IPS-11a (cell line): Measurements from ENCODE around the gene TRPC4AP.

Source experiments
- H3K4me3 ChIP-seq: one replicate; pipeline ENCODE4 v1.5.1; 2013; ENCODE audit warnings: low read depth, low read length, control low read depth

TRPC4AP gene

DNA sequence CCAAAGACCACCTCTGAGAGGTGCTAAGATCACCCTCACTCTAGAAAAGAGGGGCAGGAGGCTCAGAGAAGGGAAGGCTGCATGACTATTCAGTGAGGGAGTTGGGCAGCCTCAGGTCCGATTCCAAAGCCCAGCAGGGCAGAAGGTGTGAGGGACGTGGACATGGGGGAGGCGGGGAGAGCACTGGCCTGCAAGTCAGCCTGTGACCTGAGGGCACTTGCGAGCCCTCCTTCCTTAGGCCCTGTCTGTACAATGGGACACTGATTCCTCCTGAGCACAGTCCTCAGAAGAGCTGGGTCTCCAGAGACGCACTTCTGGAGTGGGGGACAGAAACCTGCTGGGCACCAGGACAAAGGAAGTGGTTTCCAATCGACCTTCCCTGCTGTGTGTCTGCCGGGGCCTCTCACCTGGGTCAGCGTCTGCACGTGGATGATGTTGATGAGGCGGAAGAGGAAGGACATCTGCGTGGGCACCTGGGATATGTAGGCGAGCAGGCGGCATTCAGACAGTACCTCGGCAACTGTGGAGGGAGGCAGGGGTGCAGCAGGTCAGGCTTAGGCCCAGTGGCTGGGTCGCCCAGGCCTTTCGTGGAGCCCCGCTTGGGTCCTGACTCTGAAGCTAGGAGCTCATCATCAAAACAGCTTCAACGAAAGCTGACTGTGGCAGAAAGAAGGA is 88.4 kb downstream of the TRPC4AP start:
- no peak overlapping the region for H3K4me3 ChIP-seq

DNA sequence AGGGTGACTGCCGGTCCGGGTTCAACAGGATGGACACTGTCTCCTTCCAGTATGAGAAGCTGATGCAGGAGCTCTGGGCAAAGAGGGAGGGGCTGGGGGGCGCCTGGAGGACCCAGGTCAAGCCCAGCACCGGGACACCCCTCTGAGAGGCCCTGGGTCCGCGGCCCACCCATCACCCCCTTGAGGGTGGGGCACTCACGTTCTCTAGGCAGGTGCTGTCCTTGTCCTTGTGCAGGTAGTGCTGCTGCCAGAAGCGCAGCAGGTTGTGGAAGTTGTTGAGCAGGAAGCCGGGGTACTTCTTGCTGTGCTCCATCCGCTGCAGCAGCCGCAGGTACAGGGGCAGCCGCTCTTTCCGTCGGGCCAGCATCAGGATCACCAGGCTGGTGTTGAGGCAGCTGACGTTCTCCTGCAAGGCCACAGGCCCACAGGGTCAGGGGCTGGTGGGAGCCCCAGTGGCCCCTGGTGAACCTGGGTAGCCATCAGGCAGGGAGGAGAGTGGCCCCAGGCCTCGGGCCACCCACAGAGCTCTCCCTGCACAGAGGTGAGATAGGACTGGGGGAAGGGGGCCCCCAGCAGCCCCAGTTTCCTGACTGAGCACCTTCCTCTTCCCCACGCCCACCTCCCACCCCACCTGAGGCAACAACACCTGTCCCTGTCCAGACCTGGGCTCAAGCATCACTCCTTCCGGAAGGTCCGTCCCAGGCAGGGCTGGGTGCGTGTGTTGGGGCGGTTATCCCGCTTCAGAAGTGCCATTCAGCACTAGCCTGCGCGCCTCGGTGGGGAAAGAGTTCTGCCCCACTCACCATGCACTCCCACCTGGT is 89.2 kb downstream of the TRPC4AP start:
- H3K4me3 ChIP-seq = no peak overlapping the region

DNA sequence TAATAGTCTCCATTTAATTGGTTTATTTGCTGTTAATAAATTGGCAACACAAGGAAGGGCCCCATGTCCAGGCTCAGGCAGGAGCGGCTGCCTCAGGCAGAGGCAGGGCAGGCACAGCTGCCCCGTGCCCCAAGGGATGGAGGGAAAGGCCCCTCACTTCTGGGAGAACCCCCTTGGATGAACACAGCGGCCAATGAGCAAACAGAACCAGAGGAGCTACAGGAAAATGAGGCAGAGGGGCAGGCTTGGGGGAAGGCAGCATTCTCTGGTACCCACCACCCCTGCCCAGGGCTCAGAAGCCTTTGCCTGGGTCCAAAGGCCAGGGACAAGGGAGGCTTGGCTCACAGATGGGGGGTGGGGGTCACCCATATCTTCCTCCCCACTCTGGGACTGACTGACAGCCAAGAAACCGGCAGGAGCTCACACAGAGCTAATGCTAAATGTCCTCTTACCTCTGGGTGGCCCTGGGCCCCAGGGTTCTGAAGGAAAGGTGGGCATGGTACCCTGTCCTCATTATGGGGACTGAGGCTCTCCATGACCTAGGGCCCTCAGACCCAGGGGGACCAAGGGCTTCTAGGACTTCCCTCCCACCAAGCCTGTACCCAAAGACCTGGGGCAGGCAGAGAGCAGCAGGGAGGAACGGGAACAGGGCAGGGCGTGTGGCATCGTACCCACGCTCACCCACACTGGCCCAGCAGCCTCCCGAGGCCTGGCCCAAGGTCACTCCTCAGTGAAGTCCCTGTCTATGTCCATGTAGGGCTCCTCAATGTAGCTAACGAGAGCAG is 90.0 kb downstream of the TRPC4AP start:
- H3K4me3 ChIP-seq = no peak overlapping the region

DNA sequence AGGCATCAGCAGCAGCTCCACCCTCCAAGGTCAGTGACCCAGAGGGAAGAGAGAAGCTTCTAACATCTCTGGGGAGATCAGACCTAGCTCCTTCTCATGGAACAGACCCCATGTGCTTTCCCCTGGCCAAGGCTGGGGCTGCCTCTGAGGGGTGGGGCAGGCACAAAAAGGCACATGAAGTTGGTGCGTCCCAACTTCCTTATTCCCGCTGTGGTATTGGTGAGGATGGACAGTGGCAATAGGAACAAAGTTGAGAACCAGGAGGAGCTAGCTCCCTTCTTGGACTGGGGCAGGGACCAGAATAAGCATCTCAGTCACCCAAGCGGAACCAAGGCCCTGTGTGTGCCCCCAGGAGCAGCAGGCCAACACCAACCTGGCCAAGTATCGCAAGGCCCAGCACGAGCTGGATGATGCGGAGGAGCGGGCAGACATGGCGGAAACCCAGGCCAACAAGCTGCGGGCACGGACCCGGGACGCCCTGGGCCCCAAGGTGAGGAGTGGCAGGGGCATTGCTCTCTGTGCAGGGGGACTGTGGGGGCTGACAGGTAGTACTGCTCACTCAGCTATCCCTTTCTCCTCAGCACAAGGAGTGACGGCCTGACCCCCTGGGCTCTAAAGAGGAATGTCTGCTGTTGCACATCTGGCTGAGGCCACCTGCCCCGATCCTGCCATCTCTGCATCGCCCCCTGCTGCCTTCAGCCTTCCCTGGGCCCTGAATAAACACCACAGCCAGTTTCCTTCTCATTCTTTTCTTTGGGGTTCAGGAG is 90.8 kb downstream of the TRPC4AP start:
- no peak overlapping the region for H3K4me3 ChIP-seq

DNA sequence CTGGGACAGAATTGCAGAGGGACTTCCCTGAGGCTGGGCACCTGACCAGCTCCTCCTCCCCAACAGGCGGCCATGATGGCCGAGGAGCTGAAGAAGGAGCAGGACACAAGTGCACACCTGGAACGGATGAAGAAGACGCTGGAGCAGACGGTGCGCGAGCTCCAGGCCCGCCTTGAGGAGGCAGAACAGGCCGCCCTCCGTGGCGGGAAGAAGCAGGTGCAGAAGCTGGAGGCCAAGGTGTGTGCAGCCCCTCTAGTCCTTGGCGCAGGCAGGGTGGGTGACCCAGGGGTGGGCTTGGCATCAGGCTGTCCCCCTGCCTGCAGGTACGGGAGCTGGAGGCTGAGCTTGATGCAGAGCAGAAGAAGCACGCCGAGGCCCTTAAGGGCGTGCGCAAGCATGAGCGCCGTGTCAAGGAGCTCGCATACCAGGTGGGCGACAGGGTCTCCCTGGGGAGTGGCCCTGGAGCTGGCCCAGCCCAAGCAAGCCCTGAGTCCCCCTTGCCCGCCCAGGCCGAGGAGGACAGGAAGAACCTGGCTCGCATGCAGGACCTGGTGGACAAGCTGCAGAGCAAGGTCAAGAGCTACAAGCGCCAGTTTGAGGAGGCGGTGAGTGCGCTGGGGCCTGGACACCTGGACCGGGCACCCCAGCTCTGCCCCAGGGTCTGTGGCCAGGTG is 91.5 kb downstream of the TRPC4AP start:
- H3K4me3 ChIP-seq = no peak overlapping the region

DNA sequence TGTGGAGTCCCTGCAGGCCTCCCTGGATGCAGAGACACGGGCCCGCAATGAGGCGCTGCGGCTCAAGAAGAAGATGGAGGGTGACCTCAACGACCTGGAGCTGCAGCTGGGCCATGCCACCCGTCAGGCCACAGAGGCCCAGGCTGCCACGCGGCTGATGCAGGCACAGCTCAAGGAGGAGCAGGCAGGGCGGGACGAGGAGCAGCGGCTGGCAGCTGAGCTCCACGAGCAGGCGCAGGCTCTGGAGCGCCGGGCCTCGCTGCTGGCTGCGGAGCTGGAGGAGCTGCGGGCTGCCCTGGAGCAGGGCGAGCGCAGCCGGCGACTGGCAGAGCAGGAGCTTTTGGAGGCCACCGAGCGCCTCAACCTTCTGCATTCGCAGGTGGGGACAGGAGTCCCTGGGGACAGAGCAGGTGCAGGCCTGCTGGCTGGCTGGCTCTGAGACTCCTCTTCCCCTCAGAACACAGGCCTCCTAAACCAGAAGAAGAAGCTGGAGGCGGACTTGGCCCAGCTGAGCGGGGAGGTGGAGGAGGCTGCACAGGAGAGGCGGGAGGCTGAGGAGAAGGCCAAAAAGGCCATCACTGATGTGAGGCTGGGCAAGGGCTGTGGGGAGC is 92.2 kb downstream of the TRPC4AP start:
- H3K4me3 ChIP-seq = no peak overlapping the region

DNA sequence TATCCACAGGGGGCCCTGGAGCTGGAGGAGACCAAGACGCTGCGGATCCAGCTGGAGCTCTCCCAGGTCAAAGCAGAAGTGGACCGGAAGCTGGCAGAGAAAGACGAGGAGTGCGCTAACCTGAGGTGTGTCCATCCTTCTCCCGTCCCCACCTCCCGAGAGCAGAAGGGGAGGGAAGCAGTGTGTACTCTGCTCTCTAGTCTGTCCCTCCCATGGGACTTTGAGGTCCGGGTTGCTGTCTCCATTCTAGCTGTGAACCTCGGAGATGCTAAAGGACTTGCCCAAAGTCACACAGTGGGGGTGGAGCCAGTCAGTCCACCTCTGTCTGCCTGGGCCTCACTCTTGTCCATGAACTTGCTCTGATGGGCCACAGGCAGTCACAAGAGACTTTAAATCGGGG is 92.8 kb downstream of the TRPC4AP start:
- H3K4me3 ChIP-seq = no peak overlapping the region

DNA sequence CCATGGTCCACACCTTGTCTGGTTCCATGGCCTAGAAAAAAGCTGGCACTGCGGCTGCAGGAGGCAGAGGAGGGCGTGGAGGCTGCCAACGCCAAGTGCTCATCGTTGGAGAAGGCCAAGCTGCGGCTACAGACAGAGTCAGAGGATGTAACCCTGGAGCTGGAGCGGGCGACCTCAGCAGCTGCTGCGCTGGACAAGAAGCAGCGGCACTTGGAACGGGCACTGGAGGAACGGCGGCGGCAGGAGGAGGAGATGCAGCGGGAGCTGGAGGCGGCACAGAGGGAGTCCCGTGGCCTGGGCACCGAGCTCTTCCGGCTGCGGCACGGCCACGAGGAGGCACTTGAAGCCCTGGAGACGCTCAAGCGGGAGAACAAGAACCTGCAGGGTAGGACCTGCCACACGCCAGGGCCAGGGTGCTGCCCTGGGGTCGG is 93.6 kb downstream of the TRPC4AP start:
- H3K4me3 ChIP-seq = no peak overlapping the region

DNA sequence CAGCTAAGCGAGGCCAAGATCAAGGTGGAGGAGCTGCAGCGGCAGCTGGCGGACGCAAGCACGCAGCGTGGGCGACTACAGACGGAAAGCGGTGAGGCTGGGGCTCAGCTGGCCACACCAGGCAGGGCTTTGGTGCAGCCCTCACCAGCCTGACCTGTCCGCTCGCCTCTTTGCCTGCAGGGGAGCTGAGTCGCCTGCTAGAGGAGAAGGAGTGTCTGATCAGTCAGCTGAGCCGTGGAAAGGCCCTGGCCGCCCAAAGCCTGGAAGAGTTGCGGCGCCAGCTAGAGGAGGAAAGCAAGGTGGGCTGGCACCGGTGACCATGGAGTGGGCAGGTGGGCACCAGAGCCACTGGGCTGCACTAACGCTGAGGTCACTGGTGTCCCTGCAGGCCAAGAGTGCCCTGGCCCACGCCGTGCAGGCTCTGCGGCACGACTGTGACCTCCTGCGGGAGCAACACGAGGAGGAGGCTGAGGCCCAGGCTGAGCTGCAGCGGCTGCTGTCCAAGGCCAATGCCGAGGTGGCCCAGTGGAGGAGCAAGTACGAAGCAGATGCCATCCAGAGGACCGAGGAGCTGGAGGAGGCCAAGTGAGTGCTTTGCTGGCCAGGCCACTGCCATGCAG is 94.2 kb downstream of the TRPC4AP start:
- no peak overlapping the region for H3K4me3 ChIP-seq

DNA sequence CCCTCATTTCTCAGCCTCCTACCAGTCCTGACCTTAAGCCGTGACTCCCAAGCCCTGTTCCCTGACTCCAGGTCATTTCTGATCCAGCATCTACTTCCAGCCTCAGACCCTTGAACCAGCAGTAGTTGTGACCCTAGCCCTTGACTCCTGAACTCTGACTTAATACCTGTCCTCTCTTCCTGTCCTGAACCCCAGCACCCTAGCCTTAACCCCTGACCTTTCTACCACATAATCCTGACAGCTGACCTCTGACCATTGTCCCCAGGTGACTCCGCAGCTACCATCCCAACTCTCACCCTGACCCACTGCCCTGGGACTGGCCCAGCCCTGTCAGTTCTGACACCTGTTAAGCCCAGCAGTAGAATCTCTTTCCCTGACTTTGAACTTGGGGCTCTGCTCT is 94.8 kb downstream of the TRPC4AP start:
- no peak overlapping the region for H3K4me3 ChIP-seq

DNA sequence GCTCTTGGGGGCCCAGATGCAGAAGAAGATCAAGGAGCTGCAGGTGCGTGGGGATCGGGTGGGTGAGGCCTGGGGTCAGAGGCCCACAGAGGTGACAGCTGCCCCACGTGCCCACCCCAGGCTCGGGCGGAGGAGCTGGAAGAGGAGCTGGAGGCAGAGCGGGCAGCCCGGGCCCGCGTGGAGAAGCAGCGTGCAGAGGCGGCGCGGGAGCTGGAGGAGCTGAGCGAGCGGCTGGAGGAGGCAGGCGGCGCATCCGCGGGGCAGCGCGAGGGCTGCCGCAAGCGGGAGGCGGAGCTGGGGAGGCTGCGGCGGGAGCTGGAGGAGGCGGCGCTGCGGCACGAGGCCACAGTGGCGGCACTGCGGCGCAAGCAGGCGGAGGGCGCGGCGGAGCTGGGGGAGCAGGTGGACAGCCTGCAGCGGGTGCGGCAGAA is 95.5 kb downstream of the TRPC4AP start:
- H3K4me3 ChIP-seq = no peak overlapping the region

DNA sequence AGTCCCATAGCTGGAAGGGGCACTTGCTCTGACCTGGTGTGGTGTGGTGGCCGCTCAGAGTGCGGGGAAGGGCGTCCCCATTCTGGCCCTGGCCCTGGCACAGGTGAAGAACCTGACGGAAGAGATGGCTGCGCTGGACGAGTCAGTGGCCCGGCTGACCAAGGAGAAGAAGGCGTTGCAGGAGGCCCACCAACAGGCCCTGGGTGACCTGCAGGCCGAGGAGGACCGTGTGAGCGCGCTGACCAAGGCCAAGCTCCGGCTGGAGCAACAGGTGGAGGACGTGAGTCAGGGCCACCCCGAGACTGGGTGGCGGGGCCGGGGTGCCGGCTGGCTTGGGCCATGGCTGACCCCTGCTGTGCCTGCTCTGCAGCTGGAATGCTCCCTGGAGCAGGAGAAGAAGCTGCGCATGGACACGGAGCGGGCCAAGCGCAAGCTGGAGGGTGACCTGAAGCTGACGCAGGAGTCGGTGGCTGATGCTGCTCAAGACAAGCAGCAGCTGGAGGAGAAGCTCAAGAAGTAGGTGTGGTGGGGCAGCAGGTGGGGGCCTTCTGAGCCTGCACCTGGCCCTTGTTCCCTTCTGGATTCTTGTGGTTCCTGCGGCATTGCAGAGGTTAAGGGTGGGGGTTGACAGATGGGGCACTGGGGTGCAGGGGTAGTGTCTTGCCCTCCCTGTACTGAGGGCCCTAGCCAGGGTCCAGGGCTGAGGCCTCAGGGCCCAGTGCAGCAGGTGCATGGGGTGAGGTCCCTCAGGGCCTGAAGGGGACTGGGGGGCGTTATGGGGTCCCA is 96.2 kb downstream of the TRPC4AP start:
- H3K4me3 ChIP-seq = no peak overlapping the region

DNA sequence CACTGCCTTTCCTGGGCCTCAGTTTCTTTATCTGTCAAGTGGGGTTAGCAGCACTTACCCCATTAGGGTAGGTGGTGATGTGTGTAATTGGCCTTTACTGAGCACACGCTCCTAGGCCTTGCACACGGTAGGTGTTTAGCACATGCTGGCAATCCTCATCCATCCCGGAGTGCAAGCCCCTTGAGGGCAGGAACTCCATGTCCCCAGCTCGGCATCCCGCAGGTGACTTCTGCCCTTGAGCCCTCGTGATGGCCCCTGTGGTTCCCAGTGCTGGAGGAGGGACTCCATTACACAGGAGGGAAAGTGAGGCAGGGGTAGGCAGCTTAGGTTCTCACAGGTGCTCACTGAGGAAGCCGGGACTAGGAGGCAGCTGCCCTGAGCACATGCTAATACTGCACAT is 96.9 kb downstream of the TRPC4AP start:
- H3K4me3 ChIP-seq = no peak overlapping the region

DNA sequence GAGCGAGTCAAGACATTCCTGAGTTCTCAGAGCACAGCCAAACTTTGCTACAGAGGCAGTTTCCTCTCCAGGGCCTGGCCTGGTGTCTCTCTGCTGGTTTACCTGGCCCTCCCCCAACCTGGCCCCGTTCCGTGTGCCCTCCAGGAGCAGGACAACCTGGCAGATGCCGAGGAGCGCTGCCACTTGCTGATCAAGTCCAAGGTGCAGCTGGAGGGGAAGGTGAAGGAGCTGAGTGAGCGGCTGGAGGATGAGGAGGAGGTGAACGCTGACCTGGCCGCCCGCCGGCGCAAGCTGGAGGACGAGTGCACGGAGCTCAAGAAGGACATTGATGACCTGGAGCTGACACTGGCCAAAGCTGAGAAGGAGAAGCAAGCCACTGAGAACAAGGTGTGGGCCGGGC is 97.4 kb downstream of the TRPC4AP start:
- H3K4me3 ChIP-seq = no peak overlapping the region

DNA sequence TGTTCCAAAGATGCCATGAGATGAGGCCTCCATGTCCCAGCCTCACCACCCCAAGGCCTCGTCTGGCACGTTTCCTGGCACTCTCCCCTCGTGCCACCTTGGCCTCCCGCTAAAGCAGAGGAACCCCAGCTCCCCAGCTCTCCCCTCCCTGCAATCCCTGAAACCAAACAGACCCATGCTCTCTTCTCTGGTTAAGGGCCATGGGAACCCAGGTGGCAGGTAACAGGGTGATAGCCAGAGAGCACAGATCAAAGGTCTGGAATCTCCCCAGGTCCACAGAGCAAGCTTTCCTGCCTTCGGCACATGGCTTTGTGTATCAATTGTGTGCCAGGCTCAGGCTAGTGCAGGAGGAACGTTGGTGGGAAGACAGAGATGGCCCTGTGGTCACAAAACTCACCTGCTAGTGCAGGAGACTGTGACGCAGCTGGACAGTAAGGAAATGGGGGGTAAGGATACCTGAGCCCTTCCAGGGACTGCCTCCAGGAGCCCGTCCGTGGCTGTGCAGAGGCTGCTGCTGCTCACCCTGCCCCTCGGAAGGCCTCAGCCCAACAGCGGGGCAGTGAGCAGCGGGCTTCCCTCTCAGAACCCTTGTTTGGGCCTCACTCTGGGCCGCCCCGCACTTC is 98.0 kb downstream of the TRPC4AP start:
- H3K4me3 ChIP-seq = no peak overlapping the region

DNA sequence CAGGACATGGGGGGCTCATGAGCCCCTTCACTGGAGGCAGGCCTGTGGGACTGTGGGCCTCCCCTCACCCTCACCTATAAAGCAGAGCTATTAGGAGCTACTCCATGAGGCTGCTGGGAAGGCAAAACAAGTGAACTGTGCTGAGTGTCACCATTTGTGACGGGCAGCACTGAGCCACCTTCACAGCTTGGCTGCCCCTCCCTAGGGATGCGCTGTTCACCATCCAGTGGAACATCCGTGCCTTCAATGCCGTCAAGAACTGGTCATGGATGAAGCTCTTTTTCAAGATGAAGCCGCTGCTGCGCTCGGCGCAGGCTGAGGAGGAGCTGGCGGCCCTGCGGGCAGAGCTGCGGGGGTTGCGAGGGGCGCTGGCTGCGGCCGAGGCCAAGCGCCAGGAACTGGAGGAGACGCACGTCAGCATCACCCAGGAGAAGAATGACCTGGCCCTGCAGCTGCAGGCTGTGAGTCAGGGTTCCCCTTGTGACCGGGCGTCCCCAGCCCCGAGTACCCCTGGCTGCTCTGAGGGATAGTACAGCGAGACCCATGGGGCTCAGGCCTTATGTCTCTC is 98.6 kb downstream of the TRPC4AP start:
- no peak overlapping the region for H3K4me3 ChIP-seq

DNA sequence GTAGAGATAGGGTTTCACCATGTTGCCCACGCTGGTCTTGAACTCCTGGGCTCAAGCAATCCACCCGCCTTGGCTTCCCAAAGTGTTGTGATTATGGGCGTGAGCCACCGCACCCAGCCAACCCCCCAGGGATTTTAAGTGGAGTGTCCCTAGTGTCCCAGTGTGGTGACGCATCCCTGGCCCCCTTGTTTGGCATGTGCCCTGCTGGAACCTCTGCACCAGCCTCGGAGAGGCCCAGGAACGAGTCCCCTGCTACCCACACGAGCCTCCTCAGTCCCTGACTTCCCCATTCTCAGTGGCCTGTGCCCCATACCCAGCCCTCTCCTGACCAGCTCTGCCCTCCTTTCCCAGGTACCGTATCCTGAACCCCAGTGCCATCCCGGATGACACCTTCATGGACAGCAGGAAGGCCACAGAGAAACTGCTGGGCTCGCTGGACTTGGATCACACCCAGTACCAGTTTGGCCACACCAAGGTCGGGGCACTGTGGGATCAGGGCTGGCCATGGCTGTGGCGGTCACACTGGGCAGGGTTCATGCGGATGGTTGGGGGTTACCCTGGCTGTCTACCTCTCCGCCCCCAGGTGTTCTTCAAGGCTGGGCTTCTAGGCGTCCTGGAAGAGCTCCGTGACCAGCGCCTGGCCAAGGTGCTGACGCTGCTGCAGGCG is 99.7 kb downstream of the TRPC4AP start:
- no peak overlapping the region for H3K4me3 ChIP-seq
